Measurements from ENCODE around the gene ATP8B1. TPM values are rescaled to one million over a fixed set of nuclear protein-coding genes. Genes with fewer than 3 reads are reported as not detected.

Gene ATP8B1
- total and polyA plus RNA-seq, 10 donors, result 1.0 to 22.0 (median 12.7) TPM

DNA sequence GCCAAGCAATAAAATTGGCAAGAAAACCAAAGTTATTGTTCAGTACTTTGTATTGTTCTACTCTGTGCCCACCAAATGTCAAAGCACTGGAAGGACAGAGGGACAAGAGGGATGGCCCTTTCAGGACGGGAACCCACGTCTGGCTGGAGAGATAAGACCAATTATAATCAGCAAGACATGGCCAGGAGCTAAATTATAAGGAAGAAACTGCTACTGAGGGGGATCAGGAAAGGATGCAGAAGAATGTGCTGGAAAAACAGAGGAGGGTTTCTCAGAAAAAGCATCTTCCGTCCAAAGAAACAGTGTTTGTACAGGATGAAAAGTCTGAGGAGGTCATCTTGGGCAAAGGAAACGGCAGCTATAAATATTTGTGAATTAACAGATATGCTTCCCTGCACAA, 135.1 kb downstream of the ATP8B1 start:
- H3K27ac ChIP-seq, result peak overlapping the region in 5 of 8 donors; percentile 16 to 82 (median 80)

GRCh38 chr18:57666818-57667497, 136.2 kb downstream of the ATP8B1 start:
- DNase-seq, result no peak
- TF ChIP-seq POLR2AphosphoS5 (IDR thresholded peaks at IDR 0.05) (no peak), POLR2A (IDR thresholded peaks at IDR 0.05) (no peak)
- TF ChIP-seq, protein P1, sequence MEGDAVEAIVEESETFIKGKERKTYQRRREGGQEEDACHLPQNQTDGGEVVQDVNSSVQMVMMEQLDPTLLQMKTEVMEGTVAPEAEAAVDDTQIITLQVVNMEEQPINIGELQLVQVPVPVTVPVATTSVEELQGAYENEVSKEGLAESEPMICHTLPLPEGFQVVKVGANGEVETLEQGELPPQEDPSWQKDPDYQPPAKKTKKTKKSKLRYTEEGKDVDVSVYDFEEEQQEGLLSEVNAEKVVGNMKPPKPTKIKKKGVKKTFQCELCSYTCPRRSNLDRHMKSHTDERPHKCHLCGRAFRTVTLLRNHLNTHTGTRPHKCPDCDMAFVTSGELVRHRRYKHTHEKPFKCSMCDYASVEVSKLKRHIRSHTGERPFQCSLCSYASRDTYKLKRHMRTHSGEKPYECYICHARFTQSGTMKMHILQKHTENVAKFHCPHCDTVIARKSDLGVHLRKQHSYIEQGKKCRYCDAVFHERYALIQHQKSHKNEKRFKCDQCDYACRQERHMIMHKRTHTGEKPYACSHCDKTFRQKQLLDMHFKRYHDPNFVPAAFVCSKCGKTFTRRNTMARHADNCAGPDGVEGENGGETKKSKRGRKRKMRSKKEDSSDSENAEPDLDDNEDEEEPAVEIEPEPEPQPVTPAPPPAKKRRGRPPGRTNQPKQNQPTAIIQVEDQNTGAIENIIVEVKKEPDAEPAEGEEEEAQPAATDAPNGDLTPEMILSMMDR (IDR thresholded peaks at IDR 0.05 in 8 of 11, conservative IDR thresholded peaks at IDR 0.05 in 3 of 11), result no peak
- Histone ChIP-seq H3K9me3 (peaks cover 0 to 2% (median 0%) of the 10 kb centered on the region in 8 donors), H3K27me3 (replicated peaks in 1 of 7) (no peaks in the 10 kb centered on the region), H3K4me1 (peaks cover 27 to 74% (median 44%) of the 10 kb centered on the region in 6 donors), H3K36me3 (peaks cover 0 to 11% (median 0%) of the 10 kb centered on the region in 6 donors), H3K27ac (peak overlapping the region in 7 of 8 donors; percentile 16 to 82 (median 78)), H3K4me3 (peak overlapping the region in 1 of 8 donors; percentile 27)
- intact Hi-C loops (cut with DNase I; ENCODE audit: low total_unique reads), result no loop called here
- WGBS, 5 donors, result 50 to 72% (median 62%) methylated on average over 6 of the region's 6 CpGs

More for the DNA sequence above, 135.1 kb downstream of the ATP8B1 start:
- H3K4me1 ChIP-seq, result peaks cover 27 to 70% (median 44%) of the 10 kb centered on the region in 6 donors
- intact Hi-C loops (cut with DNase I; ENCODE audit: low total_unique reads), result no loop called here
- no peak for TF ChIP-seq POLR2A (IDR thresholded peaks at IDR 0.05)
- peak in 1 of 3 donors; percentile 54 for TF ChIP-seq POLR2AphosphoS5 (IDR thresholded peaks at IDR 0.05)
- H3K4me3 ChIP-seq, result no peak overlapping the region
- H3K27me3 ChIP-seq (replicated peaks in 1 of 7), result no peaks in the 10 kb centered on the region
- H3K36me3 ChIP-seq, result peaks cover 0 to 7% (median 0%) of the 10 kb centered on the region in 6 donors
- 63 to 87% (median 75%) methylated on average over 4 of the region's 4 CpGs for WGBS, 5 donors
- DNase-seq, result no peak
- peaks cover 0 to 10% (median 4%) of the 10 kb centered on the region in 8 donors for H3K9me3 ChIP-seq

DNA sequence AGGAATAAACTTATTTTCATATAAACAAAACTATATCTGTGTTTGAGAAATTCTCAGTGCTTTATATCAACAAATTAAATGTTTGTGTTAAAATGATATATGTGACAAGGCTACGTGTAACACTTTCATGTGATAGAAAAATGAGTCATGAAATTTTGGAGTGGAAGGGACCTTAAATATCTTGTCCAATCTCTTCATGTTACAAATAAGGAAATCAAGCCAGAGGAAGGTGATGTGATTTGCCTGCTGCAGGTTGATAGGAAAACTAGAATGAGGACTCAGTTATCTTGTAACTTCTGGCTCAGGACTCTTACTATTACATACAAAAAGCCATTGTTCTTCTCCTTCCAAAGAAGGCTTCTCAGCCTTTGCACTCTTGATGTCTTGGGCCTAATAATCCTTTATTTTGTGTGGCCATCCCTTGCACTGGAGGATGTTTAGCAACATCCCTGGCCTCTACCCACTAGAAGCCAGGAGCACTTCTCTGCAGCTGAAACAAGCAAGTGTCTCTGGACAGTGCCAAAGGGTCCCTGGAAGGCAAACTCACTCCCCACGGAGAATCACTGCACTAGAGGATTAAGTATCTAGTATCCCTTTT, 138.4 kb downstream of the ATP8B1 start:
- Histone ChIP-seq H3K4me3 (no peak overlapping the region), H3K36me3 (peaks cover 0 to 20% (median 0%) of the 10 kb centered on the region in 6 donors), H3K9me3 (no peaks in the 10 kb centered on the region), H3K4me1 (peaks cover 27 to 81% (median 45%) of the 10 kb centered on the region in 6 donors), H3K27ac (peak overlapping the region in 1 of 8 donors; percentile 2), H3K27me3 (replicated peaks in 1 of 7) (no peaks in the 10 kb centered on the region)
- intact Hi-C loops (cut with DNase I; ENCODE audit: low total_unique reads), result no loop called here
- 44 to 88% (median 72%) methylated on average over 2 of the region's 2 CpGs for WGBS, 5 donors
- DNase-seq, result no peak
- TF ChIP-seq, protein P1 (IDR thresholded peaks at IDR 0.05 in 8 of 11, conservative IDR thresholded peaks at IDR 0.05 in 3 of 11), result no peak
- TF ChIP-seq POLR2A (IDR thresholded peaks at IDR 0.05), result no peak
- no peak for TF ChIP-seq POLR2AphosphoS5 (IDR thresholded peaks at IDR 0.05)

DNA sequence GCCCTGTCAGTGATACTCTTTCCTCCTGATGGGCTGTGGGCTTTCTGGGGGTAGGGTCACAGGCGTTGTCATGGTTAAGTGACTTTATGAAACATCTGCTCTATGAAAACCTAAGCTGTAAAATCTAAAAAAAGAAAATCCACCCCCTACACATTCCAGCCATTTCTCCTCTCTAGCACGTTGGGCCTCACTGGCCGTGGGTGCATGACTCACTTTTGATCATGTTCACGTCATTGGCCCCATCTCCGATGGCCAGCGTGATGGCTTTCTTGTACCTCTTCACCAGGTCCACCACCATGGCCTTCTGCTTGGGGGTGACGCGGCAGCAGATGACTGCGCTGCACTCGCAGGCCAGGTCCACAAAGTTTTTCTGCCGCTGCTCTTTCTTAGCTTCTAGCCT, 142.2 kb downstream of the ATP8B1 start:
- no peak for DNase-seq

More for the DNA sequence above, 142.2 kb downstream of the ATP8B1 start:
- TF ChIP-seq POLR2A (IDR thresholded peaks at IDR 0.05), result no peak
- TF ChIP-seq, protein P1 (IDR thresholded peaks at IDR 0.05 in 8 of 11, conservative IDR thresholded peaks at IDR 0.05 in 3 of 11), result no peak
- TF ChIP-seq POLR2AphosphoS5 (IDR thresholded peaks at IDR 0.05), result no peak
- H3K4me1 ChIP-seq, result peaks cover 6 to 58% (median 18%) of the 10 kb centered on the region in 6 donors
- H3K9me3 ChIP-seq, result peaks cover 0 to 5% (median 3%) of the 10 kb centered on the region in 8 donors
- H3K27ac ChIP-seq, result no peak overlapping the region
- intact Hi-C loops (cut with DNase I; ENCODE audit: low total_unique reads), result no loop called here
- H3K27me3 ChIP-seq (replicated peaks in 1 of 7), result no peaks in the 10 kb centered on the region
- WGBS, 5 donors, result 86 to 92% (median 92%) methylated on average over 11 of the region's 11 CpGs
- H3K36me3 ChIP-seq, result peaks cover 0 to 28% (median 0%) of the 10 kb centered on the region in 6 donors
- H3K4me3 ChIP-seq, result no peak overlapping the region

All from spleen (tissue), 11 donors.